GM18519 (cell line): ENCODE data around the gene KLHL28.

Source experiments
- ATAC-seq: cut with Tn5 transposase; IDR thresholded peaks from one replicate; pipeline ENCODE4 v1.9.1; 2021; ENCODE audit warnings: mild to moderate bottlenecking, moderate library complexity; ENCODE audit not compliant: unreplicated experiment, low FRiP score

KLHL28 gene

GRCh38 chr14:44961554-44962333 is at the start of gene KLHL28, which contains the start of gene TOGARAM1:
KLHL28 (minus strand) TSS chr14:44961947; CDS start chr14:44945928, 16,019 bp downstream.
TOGARAM1 (plus strand) TSS chr14:44962190; CDS start chr14:44962422, 232 bp downstream.
- ATAC-seq: peak; percentile 95

GRCh38 chr14:45003924-45004323 is 42.2 kb upstream of the KLHL28 start:
- ATAC-seq: no peak

GRCh38 chr14:44995770-44996294 is 34.1 kb upstream of the KLHL28 start:
- no peak for ATAC-seq

GRCh38 chr14:44995196-44995595 is 33.4 kb upstream of the KLHL28 start:
- no peak for ATAC-seq

- ATAC-seq: no peak
Observed at GRCh38 chr14:44990533-44990932, 28.8 kb upstream of the KLHL28 start.

- ATAC-seq: no peak
Observed at GRCh38 chr14:44989497-44990440, 28.0 kb upstream of the KLHL28 start.

- no peak for ATAC-seq
Observed at GRCh38 chr14:44988694-44989093, 26.9 kb upstream of the KLHL28 start.

GRCh38 chr14:44982594-44982993 is 20.8 kb upstream of the KLHL28 start:
- ATAC-seq: no peak

- no peak for ATAC-seq
Observed at GRCh38 chr14:44981198-44981597, 19.5 kb upstream of the KLHL28 start.

GRCh38 chr14:44979740-44980356 is 18.1 kb upstream of the KLHL28 start:
- ATAC-seq: no peak

GRCh38 chr14:44979273-44979672 is 17.5 kb upstream of the KLHL28 start:
- no peak for ATAC-seq

GRCh38 chr14:44971459-44971858 is 9.7 kb upstream of the KLHL28 start:
- ATAC-seq: no peak

- no peak for ATAC-seq
Observed at GRCh38 chr14:44970907-44971306, 9.2 kb upstream of the KLHL28 start.

- no peak for ATAC-seq
Observed at GRCh38 chr14:44968714-44969113, 7.0 kb upstream of the KLHL28 start.

GRCh38 chr14:44966601-44967336 is 5.0 kb upstream of the KLHL28 start:
- no peak for ATAC-seq

GRCh38 chr14:44963775-44964380 is 2.1 kb upstream of the KLHL28 start:
- ATAC-seq: no peak

- no peak for ATAC-seq
Observed at GRCh38 chr14:44963044-44963528, 1.3 kb upstream of the KLHL28 start.

- peak; percentile 9 for ATAC-seq
Observed at GRCh38 chr14:44962334-44963043, 742 bp upstream of the KLHL28 start.

- ATAC-seq: peak; percentile 14
Observed at GRCh38 chr14:44961151-44961553, 595 bp downstream of the KLHL28 start.
